Vagina (tissue), 2 donors: ENCODE data around the gene TUBB1.

Experiments
- POLR2A ChIP-seq, 2 donors: fragments of 450-650 bp; IDR thresholded peaks; one replicate each; pipeline ENCODE4 v1.6.1; 2017; ENCODE audit warnings: antibody characterized with exemption in 2 of 2, mild to moderate bottlenecking in 2 of 2, moderate library complexity in 2 of 2
- POLR2AphosphoS5 ChIP-seq, 2 donors: sonication (generic); formaldehyde crosslinking; IDR thresholded peaks; one replicate each; pipeline ENCODE4 v1.9.0; 2017; ENCODE audit warnings: antibody characterized with exemption in 2 of 2, mild to moderate bottlenecking in 2 of 2, low read depth in 1 of 2; ENCODE audit not compliant: insufficient read depth in 1 of 2
- TF ChIP-seq, protein P1 (sequence below), 3 experiments: fragments of 450-650 bp in 2 of 3; fragments of 200-600 bp in 1 of 3; sonication (generic) in 1 of 3; IDR thresholded peaks; one replicate each; pipeline ENCODE4 v1.5.1; 2017 to 2019; ENCODE audit warnings: antibody characterized with exemption in 3 of 3, mild to moderate bottlenecking in 2 of 3, moderate library complexity in 2 of 3

DNA sequence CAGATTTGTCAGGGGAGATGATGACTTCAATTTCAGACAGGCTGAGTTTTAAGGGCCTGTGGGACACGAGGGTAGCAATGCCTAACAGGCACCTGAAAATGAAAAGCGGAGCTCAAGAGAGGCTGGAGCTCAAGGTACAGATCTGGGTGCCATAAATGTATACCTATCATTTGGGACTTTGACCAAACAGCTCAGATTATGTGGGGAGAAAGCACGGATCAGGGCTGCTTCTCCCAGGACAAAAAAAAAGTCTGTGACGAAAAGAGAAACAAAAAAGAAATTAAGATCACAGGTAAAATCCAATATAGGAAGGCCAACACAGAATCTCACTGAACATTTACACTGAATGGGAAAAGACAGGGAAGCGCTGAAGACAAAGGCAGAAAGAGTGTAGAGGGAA lies 21.4 kb downstream of the TUBB1 start:
- TF ChIP-seq POLR2AphosphoS5 (IDR thresholded peaks at IDR 0.05; ENCODE audit: insufficient read depth in 1 of 2, low read depth in 1 of 2) = no peak
- TF ChIP-seq, protein P1, sequence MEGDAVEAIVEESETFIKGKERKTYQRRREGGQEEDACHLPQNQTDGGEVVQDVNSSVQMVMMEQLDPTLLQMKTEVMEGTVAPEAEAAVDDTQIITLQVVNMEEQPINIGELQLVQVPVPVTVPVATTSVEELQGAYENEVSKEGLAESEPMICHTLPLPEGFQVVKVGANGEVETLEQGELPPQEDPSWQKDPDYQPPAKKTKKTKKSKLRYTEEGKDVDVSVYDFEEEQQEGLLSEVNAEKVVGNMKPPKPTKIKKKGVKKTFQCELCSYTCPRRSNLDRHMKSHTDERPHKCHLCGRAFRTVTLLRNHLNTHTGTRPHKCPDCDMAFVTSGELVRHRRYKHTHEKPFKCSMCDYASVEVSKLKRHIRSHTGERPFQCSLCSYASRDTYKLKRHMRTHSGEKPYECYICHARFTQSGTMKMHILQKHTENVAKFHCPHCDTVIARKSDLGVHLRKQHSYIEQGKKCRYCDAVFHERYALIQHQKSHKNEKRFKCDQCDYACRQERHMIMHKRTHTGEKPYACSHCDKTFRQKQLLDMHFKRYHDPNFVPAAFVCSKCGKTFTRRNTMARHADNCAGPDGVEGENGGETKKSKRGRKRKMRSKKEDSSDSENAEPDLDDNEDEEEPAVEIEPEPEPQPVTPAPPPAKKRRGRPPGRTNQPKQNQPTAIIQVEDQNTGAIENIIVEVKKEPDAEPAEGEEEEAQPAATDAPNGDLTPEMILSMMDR (IDR thresholded peaks at IDR 0.05) = no peak
- TF ChIP-seq POLR2A (IDR thresholded peaks at IDR 0.05) = no peak
